Measurements from ENCODE around the gene C2CD3. TPM values are rescaled to one million over a fixed set of nuclear protein-coding genes. Genes with fewer than 3 reads are reported as not detected.

Gene C2CD3
- total RNA-seq, 1 donor from 2014 or later: 12.2 TPM

DNA sequence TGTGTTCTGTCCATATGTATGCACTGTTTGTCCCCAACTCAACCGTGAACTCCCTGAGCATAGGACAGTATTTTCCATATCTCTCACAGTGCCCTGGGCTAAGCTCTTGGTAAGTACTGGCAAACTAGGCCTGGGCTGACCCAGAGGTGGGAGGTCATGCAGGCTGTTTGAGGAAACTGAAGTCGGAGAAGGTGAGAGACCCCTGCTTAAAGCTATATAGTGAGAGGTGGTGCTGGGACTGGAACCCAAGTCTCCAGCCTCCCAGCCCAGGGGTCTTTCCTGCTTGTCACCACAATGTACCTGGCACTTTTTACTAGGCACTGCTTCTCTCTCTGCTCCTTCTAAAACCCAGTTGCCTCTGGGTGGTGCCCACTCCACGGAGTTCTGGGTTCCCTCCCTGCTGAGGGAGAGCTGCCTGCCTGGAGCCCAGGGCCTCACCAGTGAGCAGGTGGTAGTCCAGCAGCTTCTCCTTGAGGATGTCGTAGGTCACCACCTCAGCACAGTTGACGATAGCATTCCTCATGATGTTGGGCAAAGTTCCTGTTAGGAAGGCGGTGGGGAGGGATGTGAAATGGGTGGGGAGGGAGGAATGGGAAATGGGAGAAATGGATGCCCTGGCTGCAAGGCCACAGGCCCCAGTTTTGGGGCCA lies 166.6 kb downstream of the C2CD3 start:
- H3K27me3 ChIP-seq (ENCODE audit: control insufficient read depth, insufficient read depth, low read length): no peaks in the 10 kb centered on the region
- DNase-seq (ENCODE audit: low read depth): no peak
- TF ChIP-seq, protein P1, sequence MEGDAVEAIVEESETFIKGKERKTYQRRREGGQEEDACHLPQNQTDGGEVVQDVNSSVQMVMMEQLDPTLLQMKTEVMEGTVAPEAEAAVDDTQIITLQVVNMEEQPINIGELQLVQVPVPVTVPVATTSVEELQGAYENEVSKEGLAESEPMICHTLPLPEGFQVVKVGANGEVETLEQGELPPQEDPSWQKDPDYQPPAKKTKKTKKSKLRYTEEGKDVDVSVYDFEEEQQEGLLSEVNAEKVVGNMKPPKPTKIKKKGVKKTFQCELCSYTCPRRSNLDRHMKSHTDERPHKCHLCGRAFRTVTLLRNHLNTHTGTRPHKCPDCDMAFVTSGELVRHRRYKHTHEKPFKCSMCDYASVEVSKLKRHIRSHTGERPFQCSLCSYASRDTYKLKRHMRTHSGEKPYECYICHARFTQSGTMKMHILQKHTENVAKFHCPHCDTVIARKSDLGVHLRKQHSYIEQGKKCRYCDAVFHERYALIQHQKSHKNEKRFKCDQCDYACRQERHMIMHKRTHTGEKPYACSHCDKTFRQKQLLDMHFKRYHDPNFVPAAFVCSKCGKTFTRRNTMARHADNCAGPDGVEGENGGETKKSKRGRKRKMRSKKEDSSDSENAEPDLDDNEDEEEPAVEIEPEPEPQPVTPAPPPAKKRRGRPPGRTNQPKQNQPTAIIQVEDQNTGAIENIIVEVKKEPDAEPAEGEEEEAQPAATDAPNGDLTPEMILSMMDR (IDR thresholded peaks at IDR 0.05; ENCODE audit: insufficient read depth, low read length, poor library complexity, severe bottlenecking): no peak
- H3K4me3 ChIP-seq (ENCODE audit: low read depth, low read length): no peak overlapping the region
- H3K36me3 ChIP-seq (ENCODE audit: control insufficient read depth, insufficient read depth, low read length): peaks cover 1% of the 10 kb centered on the region

DNA sequence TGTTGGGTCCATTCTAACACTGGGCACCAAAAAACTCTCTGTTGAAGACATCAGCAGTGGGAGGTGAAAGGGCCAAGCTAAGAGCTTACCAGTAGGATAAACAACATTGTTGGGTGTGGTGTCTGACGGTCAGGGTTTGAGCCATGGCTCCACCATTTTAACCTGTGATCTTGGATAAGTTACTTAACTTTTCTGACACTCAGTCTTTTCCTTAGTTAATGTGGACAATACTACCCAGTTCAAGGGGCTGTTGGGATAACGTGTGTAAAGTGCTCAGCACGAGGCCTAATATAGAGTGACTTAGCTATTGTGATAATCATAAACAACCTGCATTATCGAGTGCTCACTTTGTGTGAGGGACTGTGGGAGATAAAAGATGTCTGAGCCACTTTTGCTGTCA lies 168.0 kb downstream of the C2CD3 start:
- no peak overlapping the region for H3K4me3 ChIP-seq (ENCODE audit: low read depth, low read length)
- peaks cover 1% of the 10 kb centered on the region for H3K36me3 ChIP-seq (ENCODE audit: control insufficient read depth, insufficient read depth, low read length)
- H3K27me3 ChIP-seq (ENCODE audit: control insufficient read depth, insufficient read depth, low read length): no peaks in the 10 kb centered on the region
- DNase-seq (ENCODE audit: low read depth): no peak
- TF ChIP-seq, protein P1 (IDR thresholded peaks at IDR 0.05; ENCODE audit: insufficient read depth, low read length, poor library complexity, severe bottlenecking): no peak

DNA sequence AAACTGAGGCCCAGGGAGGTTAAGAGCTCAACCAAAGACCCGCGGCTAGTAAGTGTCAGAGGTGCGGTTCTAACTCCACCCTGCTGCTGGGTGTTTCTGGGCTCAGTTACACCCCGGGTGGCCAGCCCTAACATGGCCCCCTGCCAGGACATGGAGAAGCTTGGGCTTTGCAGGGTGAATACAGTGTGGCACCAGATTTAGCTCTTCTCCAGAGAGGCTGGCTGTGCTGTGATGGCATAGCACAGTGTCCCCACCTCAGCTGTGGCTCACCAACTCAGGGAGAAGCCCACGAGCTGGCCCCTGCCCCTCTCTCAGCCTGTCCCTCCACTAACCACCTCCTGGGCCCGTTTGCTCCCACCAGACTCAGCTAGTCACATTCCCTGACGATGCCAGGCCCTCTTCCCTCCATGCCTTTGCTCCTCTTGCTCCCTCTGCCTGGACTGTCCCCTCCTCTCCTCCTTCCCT lies 168.9 kb downstream of the C2CD3 start:
- TF ChIP-seq, protein P1 (IDR thresholded peaks at IDR 0.05; ENCODE audit: insufficient read depth, low read length, poor library complexity, severe bottlenecking): no peak
- Histone ChIP-seq H3K27me3 (ENCODE audit: control insufficient read depth, insufficient read depth, low read length) (no peaks in the 10 kb centered on the region), H3K36me3 (ENCODE audit: control insufficient read depth, insufficient read depth, low read length) (peaks cover 1% of the 10 kb centered on the region), H3K4me3 (ENCODE audit: low read depth, low read length) (no peak overlapping the region)
- no peak for DNase-seq (ENCODE audit: low read depth)

DNA sequence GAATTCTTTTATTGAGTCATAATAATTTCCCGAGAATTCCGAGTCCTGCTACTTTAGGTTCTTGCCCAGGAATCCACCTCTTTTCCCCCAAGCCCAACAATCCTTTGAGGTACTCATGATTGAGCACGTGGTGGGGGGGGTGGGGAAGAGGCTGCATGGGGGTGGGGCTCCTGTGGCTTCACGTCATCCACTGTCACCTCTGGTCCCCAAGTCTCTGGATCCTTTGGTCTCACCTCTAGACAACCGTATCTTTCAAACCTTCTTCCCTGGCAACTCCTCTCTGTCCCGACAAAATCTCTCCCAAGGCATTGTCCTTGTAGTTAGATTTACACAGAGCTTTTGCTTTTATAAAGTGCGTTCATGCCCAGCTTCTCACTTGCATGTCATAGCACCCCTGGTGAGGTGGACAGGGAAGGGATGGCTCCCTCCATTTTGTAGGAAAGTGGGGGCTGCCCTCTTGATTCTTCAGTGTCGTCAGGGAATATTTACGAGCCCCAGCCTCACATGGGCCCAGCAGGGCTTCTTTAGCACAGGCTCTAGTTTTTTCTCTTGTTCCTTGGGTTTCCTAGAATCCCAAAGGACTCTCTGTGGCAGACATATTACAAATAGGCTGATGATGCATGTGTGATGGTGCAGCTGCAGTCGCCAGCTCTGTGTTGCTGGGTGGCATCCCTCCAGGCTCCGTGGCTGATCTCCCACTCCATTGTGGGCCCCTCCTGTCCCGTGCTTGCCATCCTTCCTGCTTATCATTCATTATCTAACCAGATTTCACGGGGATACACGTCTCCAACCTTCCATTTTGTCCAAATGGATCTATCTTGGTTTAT lies 170.3 kb downstream of the C2CD3 start:
- DNase-seq (ENCODE audit: low read depth): no peak
- TF ChIP-seq, protein P1 (IDR thresholded peaks at IDR 0.05; ENCODE audit: insufficient read depth, low read length, poor library complexity, severe bottlenecking): no peak
- Histone ChIP-seq H3K27me3 (ENCODE audit: control insufficient read depth, insufficient read depth, low read length) (no peaks in the 10 kb centered on the region), H3K36me3 (ENCODE audit: control insufficient read depth, insufficient read depth, low read length) (peaks cover 1% of the 10 kb centered on the region), H3K4me3 (ENCODE audit: low read depth, low read length) (no peak overlapping the region)

DNA sequence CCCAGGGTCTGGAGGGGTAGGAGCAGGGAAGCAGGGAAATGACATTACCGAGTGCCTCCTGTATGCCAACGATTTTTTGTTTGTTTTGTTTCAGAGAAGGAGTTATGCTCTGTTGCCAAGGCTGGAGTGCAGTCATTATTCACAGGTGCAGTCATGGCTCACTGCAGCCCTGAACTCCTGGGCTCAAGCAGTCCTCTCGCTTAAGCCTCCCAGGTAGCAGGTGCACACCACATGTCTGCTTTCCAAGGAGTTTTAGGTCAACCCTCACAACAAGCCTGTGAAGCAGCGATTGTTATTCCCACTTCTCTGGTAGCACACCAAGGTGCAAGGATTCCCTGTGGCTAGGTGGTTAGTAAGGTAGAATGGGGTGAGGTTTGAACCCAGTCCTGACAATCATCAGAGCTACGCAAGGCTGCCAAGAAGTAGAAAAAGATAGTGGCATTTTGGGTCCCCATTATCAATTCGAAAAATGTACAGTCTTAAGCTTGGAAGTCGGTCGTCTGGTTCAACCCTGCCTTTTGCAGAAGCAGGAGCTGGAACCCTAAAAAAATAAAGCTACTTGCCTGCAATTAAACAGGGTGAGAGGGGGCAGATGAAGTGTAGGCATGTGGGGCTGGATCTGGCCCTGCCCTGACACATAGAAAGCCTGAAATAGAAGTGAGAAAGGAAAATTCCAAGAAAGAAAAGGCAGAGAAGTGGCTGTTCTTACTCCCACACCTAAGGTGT lies 171.1 kb downstream of the C2CD3 start:
- DNase-seq (ENCODE audit: low read depth): no peak
- TF ChIP-seq, protein P1 (IDR thresholded peaks at IDR 0.05; ENCODE audit: insufficient read depth, low read length, poor library complexity, severe bottlenecking): no peak

More for the DNA sequence above, 171.1 kb downstream of the C2CD3 start:
- no peaks in the 10 kb centered on the region for H3K27me3 ChIP-seq (ENCODE audit: control insufficient read depth, insufficient read depth, low read length)
- H3K36me3 ChIP-seq (ENCODE audit: control insufficient read depth, insufficient read depth, low read length): peaks cover 1% of the 10 kb centered on the region
- no peak overlapping the region for H3K4me3 ChIP-seq (ENCODE audit: low read depth, low read length)
